GM12872 (cell line): ENCODE data around the gene PAPOLG.

Experiments used
- CTCF ChIP-seq: IDR thresholded peaks from 3 replicates; pipeline ENCODE4 v1.5.1; 2011; ENCODE audit warnings: low read depth, mild to moderate bottlenecking, low read length, moderate library complexity; ENCODE audit not compliant: insufficient read depth

PAPOLG gene

GRCh38 chr2:60819936-60820335, 63.9 kb downstream of the PAPOLG start:
- TF ChIP-seq CTCF = no peak

- no peak for TF ChIP-seq CTCF
Measured at GRCh38 chr2:60820416-60821132, 64.5 kb downstream of the PAPOLG start.

GRCh38 chr2:60821133-60821469, 65.0 kb downstream of the PAPOLG start:
- TF ChIP-seq CTCF = no peak

GRCh38 chr2:60821587-60822302, 65.7 kb downstream of the PAPOLG start:
- no peak for TF ChIP-seq CTCF

GRCh38 chr2:60822987-60823386, 66.9 kb downstream of the PAPOLG start:
- TF ChIP-seq CTCF = no peak

- no peak for TF ChIP-seq CTCF
Measured at GRCh38 chr2:60823694-60824305, 67.7 kb downstream of the PAPOLG start.

- TF ChIP-seq CTCF = no peak
Measured at GRCh38 chr2:60825666-60826065, 69.6 kb downstream of the PAPOLG start.
